Measurements from ENCODE around the gene DENND6A.

DENND6A gene

GRCh38 chr3:57692396-57693147 is at the start of gene DENND6A:
Gene DENND6A, minus strand, starts transcription at chr3:57693077. Its CDS starts 59 bp downstream, at chr3:57693018.
- Mint-ChIP-seq H3K9me3 (ENCODE audit: low read depth) (no peaks in the 10 kb centered on the region), H3K36me3 (no peaks in the 10 kb centered on the region), H3K27ac (peak within 1 kb of the TSS; percentile 88), H3K27me3 (no peaks in the 10 kb centered on the region), H3K4me1 (ENCODE audit: low read depth) (peaks cover 40% of the 10 kb centered on the region), H3K4me3 (peak within 1 kb of the TSS; percentile 92)

- Mint-ChIP-seq H3K9me3 (ENCODE audit: low read depth) (no peaks in the 10 kb centered on the region), H3K36me3 (no peaks in the 10 kb centered on the region), H3K27me3 (no peaks in the 10 kb centered on the region), H3K27ac (no peak overlapping the region), H3K4me3 (no peak overlapping the region), H3K4me1 (ENCODE audit: low read depth) (no peaks in the 10 kb centered on the region)
Measured at GRCh38 chr3:57740027-57740426, 47.1 kb upstream of the DENND6A start.

- Mint-ChIP-seq H3K4me1 (ENCODE audit: low read depth) (no peaks in the 10 kb centered on the region), H3K36me3 (no peaks in the 10 kb centered on the region), H3K4me3 (no peak overlapping the region), H3K27me3 (no peaks in the 10 kb centered on the region), H3K27ac (no peak overlapping the region), H3K9me3 (ENCODE audit: low read depth) (no peaks in the 10 kb centered on the region)
Measured at GRCh38 chr3:57738391-57738790, 45.5 kb upstream of the DENND6A start.

- Mint-ChIP-seq H3K27me3 (no peaks in the 10 kb centered on the region), H3K9me3 (ENCODE audit: low read depth) (no peaks in the 10 kb centered on the region), H3K36me3 (no peaks in the 10 kb centered on the region), H3K4me3 (no peak overlapping the region), H3K4me1 (ENCODE audit: low read depth) (no peaks in the 10 kb centered on the region), H3K27ac (no peak overlapping the region)
Measured at GRCh38 chr3:57737840-57738239, 45.0 kb upstream of the DENND6A start.

- Mint-ChIP-seq H3K9me3 (ENCODE audit: low read depth) (no peaks in the 10 kb centered on the region), H3K4me1 (ENCODE audit: low read depth) (no peaks in the 10 kb centered on the region), H3K27me3 (no peaks in the 10 kb centered on the region), H3K27ac (no peak overlapping the region), H3K4me3 (no peak overlapping the region), H3K36me3 (no peaks in the 10 kb centered on the region)
Measured at GRCh38 chr3:57735405-57735804, 42.5 kb upstream of the DENND6A start.

GRCh38 chr3:57733790-57734189 is 40.9 kb upstream of the DENND6A start:
- Mint-ChIP-seq H3K36me3 (no peaks in the 10 kb centered on the region), H3K4me1 (ENCODE audit: low read depth) (no peaks in the 10 kb centered on the region), H3K27me3 (no peaks in the 10 kb centered on the region), H3K9me3 (ENCODE audit: low read depth) (no peaks in the 10 kb centered on the region), H3K4me3 (no peak overlapping the region), H3K27ac (no peak overlapping the region)

- Mint-ChIP-seq H3K9me3 (ENCODE audit: low read depth) (no peaks in the 10 kb centered on the region), H3K27me3 (no peaks in the 10 kb centered on the region), H3K4me1 (ENCODE audit: low read depth) (no peaks in the 10 kb centered on the region), H3K27ac (no peak overlapping the region), H3K4me3 (no peak overlapping the region), H3K36me3 (no peaks in the 10 kb centered on the region)
Measured at GRCh38 chr3:57731311-57731710, 38.4 kb upstream of the DENND6A start.

- Mint-ChIP-seq H3K27ac (no peak overlapping the region), H3K4me1 (ENCODE audit: low read depth) (no peaks in the 10 kb centered on the region), H3K4me3 (no peak overlapping the region), H3K27me3 (no peaks in the 10 kb centered on the region), H3K36me3 (no peaks in the 10 kb centered on the region), H3K9me3 (ENCODE audit: low read depth) (no peaks in the 10 kb centered on the region)
Measured at GRCh38 chr3:57730682-57731081, 37.8 kb upstream of the DENND6A start.

- H3K27me3 Mint-ChIP-seq: no peaks in the 10 kb centered on the region
- no peak overlapping the region for H3K27ac Mint-ChIP-seq
- H3K9me3 Mint-ChIP-seq (ENCODE audit: low read depth): no peaks in the 10 kb centered on the region
- no peaks in the 10 kb centered on the region for H3K4me1 Mint-ChIP-seq (ENCODE audit: low read depth)
- no peaks in the 10 kb centered on the region for H3K36me3 Mint-ChIP-seq
- H3K4me3 Mint-ChIP-seq: no peak overlapping the region
Measured at GRCh38 chr3:57729334-57730045, 36.6 kb upstream of the DENND6A start.

GRCh38 chr3:57727106-57727505 is 34.2 kb upstream of the DENND6A start:
- Mint-ChIP-seq H3K4me3 (no peak overlapping the region), H3K27me3 (no peaks in the 10 kb centered on the region), H3K27ac (no peak overlapping the region), H3K4me1 (ENCODE audit: low read depth) (no peaks in the 10 kb centered on the region), H3K9me3 (ENCODE audit: low read depth) (no peaks in the 10 kb centered on the region), H3K36me3 (no peaks in the 10 kb centered on the region)

- Mint-ChIP-seq H3K9me3 (ENCODE audit: low read depth) (no peaks in the 10 kb centered on the region), H3K36me3 (no peaks in the 10 kb centered on the region), H3K4me3 (no peak overlapping the region), H3K27me3 (no peaks in the 10 kb centered on the region), H3K27ac (no peak overlapping the region), H3K4me1 (ENCODE audit: low read depth) (no peaks in the 10 kb centered on the region)
Measured at GRCh38 chr3:57726397-57726796, 33.5 kb upstream of the DENND6A start.

GRCh38 chr3:57718118-57718517 is 25.2 kb upstream of the DENND6A start:
- Mint-ChIP-seq H3K36me3 (no peaks in the 10 kb centered on the region), H3K27ac (no peak overlapping the region), H3K27me3 (no peaks in the 10 kb centered on the region), H3K4me1 (ENCODE audit: low read depth) (no peaks in the 10 kb centered on the region), H3K9me3 (ENCODE audit: low read depth) (no peaks in the 10 kb centered on the region), H3K4me3 (no peak overlapping the region)

- Mint-ChIP-seq H3K36me3 (no peaks in the 10 kb centered on the region), H3K9me3 (ENCODE audit: low read depth) (no peaks in the 10 kb centered on the region), H3K27me3 (no peaks in the 10 kb centered on the region), H3K27ac (no peak overlapping the region), H3K4me1 (ENCODE audit: low read depth) (no peaks in the 10 kb centered on the region), H3K4me3 (no peak overlapping the region)
Measured at GRCh38 chr3:57717205-57717868, 24.5 kb upstream of the DENND6A start.

- peaks cover under 1% of the 10 kb centered on the region for H3K27me3 Mint-ChIP-seq
- H3K4me3 Mint-ChIP-seq: no peak overlapping the region
- no peaks in the 10 kb centered on the region for H3K9me3 Mint-ChIP-seq (ENCODE audit: low read depth)
- no peak overlapping the region for H3K27ac Mint-ChIP-seq
- no peaks in the 10 kb centered on the region for H3K36me3 Mint-ChIP-seq
- H3K4me1 Mint-ChIP-seq (ENCODE audit: low read depth): no peaks in the 10 kb centered on the region
Measured at GRCh38 chr3:57715686-57716085, 22.8 kb upstream of the DENND6A start.

- H3K27me3 Mint-ChIP-seq: peaks cover 1% of the 10 kb centered on the region
- no peaks in the 10 kb centered on the region for H3K36me3 Mint-ChIP-seq
- H3K9me3 Mint-ChIP-seq (ENCODE audit: low read depth): no peaks in the 10 kb centered on the region
- no peak overlapping the region for H3K27ac Mint-ChIP-seq
- no peaks in the 10 kb centered on the region for H3K4me1 Mint-ChIP-seq (ENCODE audit: low read depth)
- no peak overlapping the region for H3K4me3 Mint-ChIP-seq
Measured at GRCh38 chr3:57709559-57709958, 16.7 kb upstream of the DENND6A start.
